Cardiac muscle cell (in vitro differentiated cells and primary cell): ENCODE results near the gene DEFB132. TPM values are rescaled to one million over a fixed set of nuclear protein-coding genes. Genes with fewer than 3 reads are reported as not detected.

Experiments
- DNase-seq, 2 donors: peaks; one replicate each; pipeline versions ENCODE4 v3.0.0 to v3.0.0-alpha.2; 2010 to 2017; ENCODE audit warnings: low read depth in 1 of 2, low spot score in 1 of 2
- H3K27ac ChIP-seq: fragments of 200-600 bp; sonication (generic); 2 replicates; pipeline ENCODE4 v1.5.1; 2016
- H3K27me3 ChIP-seq: fragments of 200-600 bp; sonication (generic); 2 replicates; pipeline ENCODE4 v1.6.0; 2016; ENCODE audit warnings: control low read depth
- H3K36me3 ChIP-seq: fragments of 200-600 bp; sonication (generic); 2 replicates; pipeline ENCODE4 v1.5.1; 2016; ENCODE audit warnings: control low read depth
- H3K4me1 ChIP-seq: fragments of 200-600 bp; sonication (generic); 2 replicates; pipeline ENCODE4 v1.8.1; 2017; ENCODE audit warnings: low read depth, mild to moderate bottlenecking, mixed run types
- H3K4me3 ChIP-seq: fragments of 200-600 bp; sonication (generic); 2 replicates; pipeline ENCODE4 v1.5.1; 2016; ENCODE audit warnings: mild to moderate bottlenecking
- H3K9me3 ChIP-seq: fragments of 200-600 bp; sonication (generic); 2 replicates; pipeline ENCODE4 v1.5.1; 2017; ENCODE audit warnings: low read depth, mild to moderate bottlenecking, control low read depth
- polyA plus RNA-seq: library from polyadenylated mRNA; unstranded; fragments of >200 nt; fragmentation: Nextera tagmentation; extraction: Ambion mirVana; gene quantifications from 2 replicates; pipeline ENCODE4 v1.2.1, GENCODE V29; 2016
- total RNA-seq: library from RNA; depleted of rRNA; stranded (reverse); fragments of >200 nt; gene quantifications from 2 replicates; pipeline ENCODE4 v1.2.3, GENCODE V29; 2016
- TF ChIP-seq, protein P1 (sequence below): IDR thresholded peaks from 2 replicates; pipeline ENCODE4 v1.5.1; 2012; ENCODE audit warnings: low read depth, mild to moderate bottlenecking, low read length

Gene DEFB132
- total and polyA plus RNA-seq, 2 experiments from 2014 or later = not detected

GRCh38 chr20:310645-311044 lies 53.1 kb downstream of the DEFB132 start:
- TF ChIP-seq, protein P1, sequence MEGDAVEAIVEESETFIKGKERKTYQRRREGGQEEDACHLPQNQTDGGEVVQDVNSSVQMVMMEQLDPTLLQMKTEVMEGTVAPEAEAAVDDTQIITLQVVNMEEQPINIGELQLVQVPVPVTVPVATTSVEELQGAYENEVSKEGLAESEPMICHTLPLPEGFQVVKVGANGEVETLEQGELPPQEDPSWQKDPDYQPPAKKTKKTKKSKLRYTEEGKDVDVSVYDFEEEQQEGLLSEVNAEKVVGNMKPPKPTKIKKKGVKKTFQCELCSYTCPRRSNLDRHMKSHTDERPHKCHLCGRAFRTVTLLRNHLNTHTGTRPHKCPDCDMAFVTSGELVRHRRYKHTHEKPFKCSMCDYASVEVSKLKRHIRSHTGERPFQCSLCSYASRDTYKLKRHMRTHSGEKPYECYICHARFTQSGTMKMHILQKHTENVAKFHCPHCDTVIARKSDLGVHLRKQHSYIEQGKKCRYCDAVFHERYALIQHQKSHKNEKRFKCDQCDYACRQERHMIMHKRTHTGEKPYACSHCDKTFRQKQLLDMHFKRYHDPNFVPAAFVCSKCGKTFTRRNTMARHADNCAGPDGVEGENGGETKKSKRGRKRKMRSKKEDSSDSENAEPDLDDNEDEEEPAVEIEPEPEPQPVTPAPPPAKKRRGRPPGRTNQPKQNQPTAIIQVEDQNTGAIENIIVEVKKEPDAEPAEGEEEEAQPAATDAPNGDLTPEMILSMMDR = no peak
- Histone ChIP-seq H3K4me3 (peak overlapping the region; percentile 14), H3K9me3 (no peaks in the 10 kb centered on the region), H3K36me3 (no peaks in the 10 kb centered on the region), H3K27ac (peak overlapping the region; percentile 77), H3K4me1 (peaks cover 14% of the 10 kb centered on the region), H3K27me3 (no peaks in the 10 kb centered on the region)
- no peak for DNase-seq

Other genes starting within 250 kb of the DEFB132 start
- not detected in 2 replicates for gene DEFB125, start 170.1 kb upstream of the DEFB132 start, total RNA-seq
- gene DEFB125, start 170.1 kb upstream of the DEFB132 start, polyA plus RNA-seq = not detected in 2 replicates
- gene DEFB126, start 115.1 kb upstream of the DEFB132 start, total RNA-seq = not detected in 2 replicates
- gene DEFB126, start 115.1 kb upstream of the DEFB132 start, polyA plus RNA-seq = not detected in 2 replicates
- not detected in 2 replicates for gene DEFB127, start 100.3 kb upstream of the DEFB132 start, total RNA-seq
- not detected in 2 replicates for gene DEFB127, start 100.3 kb upstream of the DEFB132 start, polyA plus RNA-seq
- gene DEFB128, start 68.0 kb upstream of the DEFB132 start, total RNA-seq = not detected in 2 replicates
- gene DEFB128, start 68.0 kb upstream of the DEFB132 start, polyA plus RNA-seq = not detected in 2 replicates
- gene DEFB129, start 30.5 kb upstream of the DEFB132 start, total RNA-seq = not detected in 2 replicates
- gene DEFB129, start 30.5 kb upstream of the DEFB132 start, polyA plus RNA-seq = not detected in 2 replicates
- gene C20orf96, start 33.0 kb downstream of the DEFB132 start, total RNA-seq = 6.2 and 9.3 TPM in 2 replicates
- gene C20orf96, start 33.0 kb downstream of the DEFB132 start, polyA plus RNA-seq = 31.9 and 41.9 TPM in 2 replicates
- gene ZCCHC3, start 39.8 kb downstream of the DEFB132 start, total RNA-seq = 49.9 and 63.8 TPM in 2 replicates
- 43.7 and 53.1 TPM in 2 replicates for gene ZCCHC3, start 39.8 kb downstream of the DEFB132 start, polyA plus RNA-seq
- gene SOX12, start 67.8 kb downstream of the DEFB132 start, total RNA-seq = 57.6 and 79.8 TPM in 2 replicates
- gene SOX12, start 67.8 kb downstream of the DEFB132 start, polyA plus RNA-seq = 41.9 and 49.9 TPM in 2 replicates
- 111 and 190 TPM in 2 replicates for gene NRSN2, start 89.4 kb downstream of the DEFB132 start, total RNA-seq
- gene NRSN2, start 89.4 kb downstream of the DEFB132 start, polyA plus RNA-seq = 135 and 170 TPM in 2 replicates
- gene TRIB3, start 123.0 kb downstream of the DEFB132 start, total RNA-seq = 7.0 and 9.0 TPM in 2 replicates
- gene TRIB3, start 123.0 kb downstream of the DEFB132 start, polyA plus RNA-seq = 5.3 and 7.2 TPM in 2 replicates
- gene RBCK1, start 150.6 kb downstream of the DEFB132 start, total RNA-seq = 81.3 and 104 TPM in 2 replicates
- 51.5 and 75.9 TPM in 2 replicates for gene RBCK1, start 150.6 kb downstream of the DEFB132 start, polyA plus RNA-seq
- gene TBC1D20, start 204.8 kb downstream of the DEFB132 start, total RNA-seq = 34.4 and 40.0 TPM in 2 replicates
- gene TBC1D20, start 204.8 kb downstream of the DEFB132 start, polyA plus RNA-seq = 29.0 and 31.3 TPM in 2 replicates